HG03342 (cell line): ENCODE results near the gene ESPNL.

Experiments used
- ATAC-seq: cut with Tn5 transposase; IDR thresholded peaks from one replicate; pipeline ENCODE4 v1.9.1; 2021; ENCODE audit warnings: mild to moderate bottlenecking, moderate library complexity; ENCODE audit not compliant: unreplicated experiment

The ESPNL gene

DNA sequence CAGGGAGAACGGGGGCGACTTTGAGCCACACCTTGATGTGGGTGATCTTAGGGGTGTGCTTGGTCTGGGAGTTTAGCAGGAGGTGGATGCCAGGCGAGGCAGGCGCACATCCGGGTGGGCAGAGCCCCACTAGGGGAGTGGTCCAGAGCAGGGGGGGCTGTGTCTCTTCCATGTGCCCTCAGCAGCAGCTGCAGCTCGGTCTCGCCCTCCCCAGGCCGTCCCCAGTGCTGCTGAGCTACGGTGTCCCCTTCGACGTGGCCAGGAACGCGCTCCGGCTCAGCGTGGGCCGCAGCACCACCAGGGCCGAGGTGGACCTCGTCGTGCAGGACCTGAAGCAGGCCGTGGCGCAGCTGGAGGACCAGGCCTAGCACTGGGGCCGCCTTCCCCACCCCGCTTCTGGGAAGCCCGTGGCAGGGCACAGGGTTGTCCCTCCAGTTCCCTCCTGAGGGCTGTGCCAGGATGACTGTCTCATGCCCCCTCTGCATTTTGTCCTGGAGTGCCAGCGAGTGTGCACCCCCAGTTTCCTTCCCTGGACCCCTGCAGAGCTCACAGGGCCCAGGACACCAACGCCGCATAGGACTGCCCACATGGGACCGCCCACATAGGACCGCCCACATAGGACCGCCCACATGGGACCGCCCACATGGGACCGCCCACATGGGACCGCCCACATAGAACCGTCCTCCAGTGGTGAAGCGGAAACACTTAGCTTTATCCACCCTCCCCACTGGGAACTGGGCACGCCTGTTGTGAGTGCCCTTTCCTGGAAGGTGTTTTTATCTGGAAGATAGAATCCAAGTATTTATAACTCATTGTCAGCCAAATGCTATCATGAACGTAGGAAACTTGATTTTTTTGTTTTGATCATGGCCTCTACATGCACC lies 1.9 kb upstream of the ESPNL start:
- ATAC-seq: peak; percentile 69

DNA sequence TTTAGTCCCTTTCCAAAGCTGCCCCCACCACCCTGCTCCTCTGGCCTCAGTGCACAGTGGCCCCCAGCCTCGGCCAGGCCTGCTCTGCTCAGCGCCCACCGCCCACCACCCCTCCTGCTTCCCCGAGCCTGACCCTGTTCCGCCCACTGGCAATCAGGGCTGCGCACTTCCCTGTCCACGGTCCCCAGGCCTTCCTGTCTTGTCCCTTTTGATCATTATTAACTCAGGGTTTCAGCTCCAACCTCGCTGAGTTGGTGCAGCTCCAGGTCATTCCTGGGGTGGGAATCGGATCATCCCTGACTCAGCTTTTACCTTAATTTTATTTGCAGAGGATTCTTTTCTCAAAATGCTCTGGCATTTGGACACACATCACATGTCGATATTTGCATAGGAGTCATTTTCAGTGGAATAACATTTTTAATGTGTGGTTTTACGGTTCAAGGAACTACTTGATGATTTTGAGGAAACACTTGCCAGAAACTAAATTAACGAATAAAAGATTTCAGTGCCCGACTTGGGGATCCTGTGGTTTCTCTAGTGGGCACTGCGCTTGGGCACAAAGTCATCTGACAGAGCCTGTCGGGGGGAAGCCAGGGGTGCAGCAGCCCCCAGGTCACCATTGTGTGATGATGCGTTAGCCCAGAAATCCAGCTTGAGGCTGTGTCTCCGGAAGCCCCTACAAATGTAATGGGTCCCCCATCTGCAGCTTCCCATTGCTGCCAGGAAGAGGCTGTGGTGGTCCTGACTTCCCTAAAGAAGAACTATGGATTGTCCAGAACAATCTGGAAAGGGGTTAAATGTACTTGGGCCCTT lies 1.0 kb upstream of the ESPNL start:
- peak; percentile 22 for ATAC-seq

DNA sequence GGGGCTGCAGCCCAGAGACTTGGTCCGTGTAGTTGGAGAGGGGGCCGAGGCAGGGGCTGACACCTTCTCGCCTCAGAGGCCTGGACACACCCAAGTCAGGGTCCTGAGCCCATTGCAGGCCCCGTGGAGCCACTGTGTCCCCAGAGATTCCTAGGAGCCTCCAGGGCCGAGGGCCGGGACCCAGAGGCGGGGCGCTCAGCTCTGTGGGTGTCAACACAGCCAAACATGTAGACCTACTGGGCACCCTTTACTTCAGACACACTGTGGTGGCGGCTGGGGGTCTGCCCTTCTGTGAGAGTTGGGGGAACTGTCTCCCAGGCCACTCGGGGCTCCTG lies 459 bp upstream of the ESPNL start:
- no peak for ATAC-seq

DNA sequence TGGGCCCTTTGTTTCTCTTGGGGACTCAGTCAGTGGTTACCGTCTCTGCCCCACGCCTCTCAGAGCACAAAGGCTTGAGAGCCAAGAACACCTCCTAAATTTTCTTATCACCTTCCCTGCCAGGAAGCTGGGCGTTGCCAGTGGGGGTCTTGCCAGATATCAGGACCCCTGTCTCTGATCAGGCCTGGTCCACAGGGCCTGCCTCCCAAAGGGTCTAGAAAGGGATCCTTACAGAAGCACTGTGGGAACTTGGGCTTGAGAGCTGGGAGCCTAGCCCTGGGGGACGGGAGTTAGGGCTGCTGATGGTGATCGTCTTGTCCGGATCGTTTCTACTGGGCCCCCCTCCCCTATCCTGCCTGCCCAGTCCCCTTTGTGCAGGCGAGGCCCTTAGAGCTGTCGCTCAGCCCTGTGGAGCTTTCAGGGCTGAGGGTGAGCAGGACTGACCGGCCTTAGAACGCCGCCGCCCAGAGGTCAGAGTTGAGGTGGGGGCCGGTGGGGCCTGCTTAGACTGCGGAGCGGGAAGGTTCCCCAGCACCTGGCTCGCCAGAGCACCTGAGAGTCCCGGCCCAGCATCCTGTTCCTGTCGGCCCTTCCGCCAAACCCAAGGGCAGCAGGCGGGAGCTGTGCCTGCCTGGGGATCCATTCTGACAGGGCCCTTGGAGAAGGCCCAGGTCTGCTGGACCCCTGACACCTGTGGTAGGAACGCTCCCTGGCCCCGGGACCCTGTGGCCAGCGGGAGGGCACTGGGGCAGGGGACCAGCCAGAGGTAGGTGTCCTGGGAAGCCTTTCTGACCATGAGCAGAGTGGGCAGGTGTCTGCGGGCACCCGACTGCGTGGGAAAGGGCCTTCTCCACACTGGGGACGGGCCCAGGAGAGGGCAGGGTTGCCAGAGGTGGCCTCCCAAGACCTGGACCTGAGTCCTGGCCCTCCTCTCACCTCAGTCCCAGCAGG lies 956 bp downstream of the ESPNL start:
- no peak for ATAC-seq

DNA sequence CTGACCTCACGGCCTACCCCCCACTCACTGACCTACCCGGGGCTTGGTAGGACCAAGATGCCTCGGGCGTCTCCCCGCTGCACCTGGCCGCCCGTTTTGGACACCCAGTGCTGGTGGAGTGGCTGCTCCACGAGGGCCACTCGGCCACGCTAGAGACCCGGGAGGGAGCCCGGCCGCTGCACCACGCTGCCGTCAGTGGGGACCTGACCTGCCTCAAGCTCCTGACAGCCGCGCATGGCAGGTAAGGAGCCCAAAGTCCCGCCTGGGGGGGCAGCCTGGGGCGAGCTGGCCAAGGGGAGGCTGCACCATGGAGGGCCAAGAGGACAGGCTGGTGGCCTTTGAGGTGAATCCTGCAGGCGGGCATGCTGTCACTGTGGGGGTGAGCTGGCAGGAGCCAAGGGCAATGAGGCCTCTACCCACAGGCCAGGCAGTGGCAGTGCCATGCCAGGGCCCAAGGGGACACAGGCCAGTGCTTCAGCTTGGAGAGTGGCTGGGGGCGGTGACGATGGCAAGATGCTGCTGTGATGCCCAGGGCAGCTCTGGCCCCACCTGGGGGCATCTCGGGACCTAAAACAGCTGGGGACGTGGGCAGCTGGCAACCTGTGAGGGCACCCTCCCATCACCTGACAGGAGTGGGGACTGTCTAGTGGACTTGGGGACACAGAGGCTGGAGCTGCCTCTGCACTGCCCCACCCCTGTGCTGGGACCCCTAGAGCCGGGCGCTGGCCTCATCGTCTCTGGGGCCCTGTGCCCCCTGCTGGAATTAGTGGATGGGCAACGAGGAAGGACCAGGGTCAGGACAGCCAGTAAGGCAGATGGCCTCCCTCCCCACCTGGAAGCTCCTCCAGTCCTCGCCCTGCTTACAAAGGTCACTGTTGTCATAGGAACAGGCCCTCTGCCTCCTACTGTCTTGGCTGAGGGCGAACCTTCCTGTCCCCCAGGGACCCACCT lies 2.0 kb downstream of the ESPNL start:
- no peak for ATAC-seq

DNA sequence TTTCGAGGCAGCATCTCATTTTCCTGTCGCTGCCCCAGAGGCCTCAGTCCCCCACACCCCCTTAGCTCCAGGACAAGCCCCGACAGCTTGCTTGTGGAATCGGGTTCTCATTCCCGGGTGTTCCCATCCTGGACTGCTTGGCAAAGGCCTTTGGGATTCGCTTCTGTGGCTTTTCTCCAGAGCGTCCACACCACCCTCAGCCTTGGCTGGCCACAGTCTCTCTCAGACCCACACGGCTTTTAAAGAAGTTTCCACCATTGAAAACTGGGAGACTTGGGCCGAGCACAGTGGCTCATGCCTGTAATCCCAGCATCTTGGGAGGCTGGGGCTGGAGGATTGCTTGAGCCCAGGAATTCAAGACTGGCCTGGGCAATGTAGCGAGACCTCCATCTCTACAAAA lies 2.7 kb downstream of the ESPNL start:
- ATAC-seq: no peak

DNA sequence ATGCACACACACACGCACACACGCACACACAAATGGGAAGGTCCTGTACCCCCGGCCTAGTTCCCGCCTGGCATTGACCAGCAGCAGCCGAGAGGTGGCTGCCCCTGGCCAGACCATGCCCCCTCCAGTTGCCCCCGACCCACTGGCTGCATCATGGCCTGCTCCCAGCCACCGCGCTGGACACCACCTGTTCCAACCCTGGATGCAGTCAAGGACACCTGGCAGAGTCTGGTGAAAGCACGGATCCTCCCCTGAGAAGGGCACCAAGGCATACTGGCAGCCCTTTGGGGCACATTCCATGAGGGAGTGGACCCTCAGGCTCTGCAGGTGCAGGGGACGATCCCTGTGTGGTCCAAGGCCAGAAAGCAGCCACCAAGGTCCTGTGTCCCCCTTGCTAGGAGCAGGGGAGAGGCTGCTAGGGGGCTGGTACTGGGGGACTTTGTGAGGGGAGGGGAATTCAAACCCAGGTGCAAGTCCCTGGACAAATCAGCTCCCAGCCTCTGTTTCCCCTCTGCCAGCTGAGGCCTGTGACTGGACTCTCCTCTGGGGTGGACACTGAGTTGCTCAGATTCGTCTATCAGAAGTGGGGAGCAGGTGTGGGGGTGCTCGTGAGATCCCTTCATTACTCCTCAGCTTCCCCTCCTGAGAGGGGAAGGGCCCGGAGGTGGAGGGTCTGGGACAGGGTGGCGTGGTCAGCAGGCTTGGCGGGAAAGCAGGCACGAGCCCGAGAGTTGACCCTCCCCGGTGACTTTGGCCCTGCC lies 3.5 kb downstream of the ESPNL start:
- ATAC-seq: no peak

DNA sequence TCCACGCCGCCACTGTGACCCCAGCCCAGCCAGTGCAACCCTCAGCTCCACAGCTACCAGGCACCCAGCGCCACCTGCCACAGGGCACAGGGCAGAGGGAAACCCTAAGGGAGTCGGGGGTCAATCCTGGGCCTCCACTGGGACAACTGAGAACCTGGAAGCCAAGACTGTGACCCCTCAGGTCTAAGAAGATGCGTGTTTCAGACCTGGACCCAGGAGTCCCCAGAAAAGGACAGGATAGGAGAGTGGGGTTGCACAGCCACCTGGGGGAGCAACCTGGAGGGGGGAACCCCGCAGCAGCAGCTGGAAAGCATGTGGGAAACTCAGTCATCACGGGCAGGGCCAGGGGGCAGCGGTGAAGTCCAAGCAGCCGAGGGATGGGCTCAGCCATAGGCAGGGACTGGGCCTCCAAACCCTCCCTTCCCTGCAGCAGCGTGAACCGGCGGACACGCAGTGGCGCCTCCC lies 4.1 kb downstream of the ESPNL start:
- no peak for ATAC-seq

DNA sequence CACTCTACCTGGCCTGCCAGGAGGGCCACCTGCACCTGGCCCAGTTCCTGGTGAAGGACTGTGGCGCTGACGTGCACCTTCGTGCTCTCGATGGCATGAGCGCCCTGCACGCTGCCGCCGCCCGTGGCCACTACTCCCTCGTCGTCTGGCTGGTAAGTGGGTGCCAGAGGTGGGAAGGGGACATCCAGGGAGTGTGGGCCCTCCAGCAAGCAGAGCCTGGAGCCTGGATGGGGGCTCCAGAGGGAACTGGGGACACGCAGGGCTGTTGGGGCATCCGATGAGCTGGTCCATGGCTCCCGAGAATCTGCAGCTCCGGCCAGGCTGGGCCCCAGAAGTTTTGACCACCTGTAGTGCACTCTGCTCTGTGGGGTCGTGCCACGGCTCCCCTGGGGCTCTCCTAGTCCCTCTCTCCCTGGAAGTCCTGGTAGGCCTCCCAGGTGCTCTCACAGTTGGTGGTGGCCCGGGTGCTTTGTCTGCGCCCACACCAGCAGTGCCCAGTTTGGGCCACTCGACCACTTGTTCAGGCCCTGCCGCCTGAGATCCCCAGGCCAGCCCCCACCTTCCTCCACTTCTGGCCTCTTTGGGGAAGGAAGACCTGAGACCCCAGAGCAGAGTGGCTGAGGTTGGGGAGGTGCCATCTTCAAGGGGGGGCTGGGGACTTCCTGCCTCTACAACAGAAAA lies 4.7 kb downstream of the ESPNL start:
- ATAC-seq: no peak

DNA sequence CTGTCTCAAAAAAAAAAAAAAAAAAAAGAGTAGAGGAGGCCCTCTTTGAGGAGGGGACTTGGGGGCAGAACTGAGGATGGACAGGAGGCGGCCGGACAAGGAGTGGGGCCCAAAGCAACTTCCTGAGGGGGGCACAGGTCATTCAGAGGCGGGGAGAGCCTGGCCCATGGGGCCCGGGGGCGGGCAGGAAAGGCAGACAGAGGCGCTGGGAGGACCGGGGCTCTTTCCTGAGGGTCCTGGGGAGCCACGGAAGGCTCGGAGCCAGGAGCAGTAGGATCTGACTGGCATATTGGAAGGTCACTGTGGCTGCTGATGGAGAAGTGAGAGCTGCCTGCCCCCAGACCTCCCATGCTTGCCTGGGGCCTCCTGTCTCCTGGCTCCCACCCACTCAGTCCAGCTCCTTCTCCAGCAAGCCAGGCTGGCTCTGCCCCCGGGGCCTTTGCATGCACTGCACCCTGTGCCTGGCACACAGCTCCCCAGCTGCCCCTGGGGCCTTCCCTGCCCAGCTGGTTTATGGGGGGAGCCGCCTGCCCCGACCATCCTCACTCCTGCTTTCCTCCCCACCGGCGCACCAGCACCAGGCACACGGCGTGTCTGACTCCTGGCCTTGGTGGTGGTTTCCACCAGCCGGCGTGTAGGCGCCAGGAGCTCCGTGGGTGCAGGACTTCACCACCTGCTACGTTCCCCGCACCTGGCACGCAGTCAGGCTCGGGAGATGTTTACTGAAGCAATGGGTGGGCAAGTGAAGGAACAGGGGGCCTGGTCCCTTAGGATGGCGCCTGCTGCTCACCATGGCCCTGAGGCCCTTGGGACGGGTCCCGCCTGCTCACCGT lies 5.6 kb downstream of the ESPNL start:
- no peak for ATAC-seq

DNA sequence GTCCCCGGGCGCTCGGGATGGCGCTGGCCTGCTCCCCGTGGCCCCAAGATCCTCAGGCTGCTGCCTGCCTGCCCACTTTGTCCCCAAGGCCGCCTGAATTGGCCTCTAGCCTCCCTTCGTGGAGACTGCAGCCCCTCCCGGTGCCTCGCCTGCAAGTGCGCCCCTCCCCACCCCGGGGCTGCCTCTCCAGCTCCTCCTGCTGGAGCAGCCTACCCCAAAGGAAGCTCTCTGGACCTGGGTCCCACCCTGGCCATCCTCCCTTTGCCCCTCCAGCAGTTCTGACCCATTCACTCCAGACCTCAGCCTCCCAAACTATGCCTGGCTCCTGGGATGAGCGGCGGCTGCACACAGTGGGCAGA lies 6.2 kb downstream of the ESPNL start:
- ATAC-seq: no peak

DNA sequence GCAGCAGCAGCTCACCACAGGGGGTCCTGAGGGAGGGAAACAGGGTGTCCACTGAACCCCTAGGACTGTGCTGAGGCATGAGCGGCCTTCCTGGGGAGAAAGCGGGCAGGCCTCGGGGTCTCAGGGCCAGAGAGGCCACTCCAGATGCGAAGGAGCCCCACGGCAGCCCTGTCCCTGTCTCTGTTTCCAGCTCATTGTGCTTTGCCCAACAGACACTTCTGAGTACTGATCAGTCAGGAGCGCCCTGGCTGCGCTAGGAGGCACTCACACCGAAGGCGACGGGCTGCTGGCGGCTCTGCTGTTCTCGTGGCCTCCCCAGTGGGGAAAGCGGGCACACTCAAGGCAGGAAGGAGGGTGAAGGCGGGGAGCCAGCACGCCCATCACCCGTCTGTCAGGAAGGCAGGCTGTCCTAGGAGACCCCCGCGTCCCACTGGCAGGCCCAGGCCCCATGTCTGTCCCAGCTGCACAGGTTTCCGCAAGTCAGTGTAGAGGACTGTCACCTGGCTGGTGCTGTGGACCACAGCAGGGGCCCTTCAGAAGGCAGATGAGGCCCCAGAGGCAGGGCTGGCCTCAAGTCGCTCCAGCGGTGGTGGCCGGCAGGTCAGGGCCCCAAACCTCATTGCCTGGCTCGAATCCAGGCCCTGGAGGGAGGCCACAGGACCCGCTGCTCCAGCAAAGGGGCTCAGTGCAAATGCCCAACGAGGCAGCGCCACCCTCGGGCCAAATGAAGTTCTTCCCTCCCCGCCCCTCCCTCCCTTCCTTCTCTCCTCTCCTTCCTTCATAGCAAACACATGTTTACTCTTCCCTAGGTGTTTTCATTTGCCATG lies 6.8 kb downstream of the ESPNL start:
- peak; percentile 27 for ATAC-seq

DNA sequence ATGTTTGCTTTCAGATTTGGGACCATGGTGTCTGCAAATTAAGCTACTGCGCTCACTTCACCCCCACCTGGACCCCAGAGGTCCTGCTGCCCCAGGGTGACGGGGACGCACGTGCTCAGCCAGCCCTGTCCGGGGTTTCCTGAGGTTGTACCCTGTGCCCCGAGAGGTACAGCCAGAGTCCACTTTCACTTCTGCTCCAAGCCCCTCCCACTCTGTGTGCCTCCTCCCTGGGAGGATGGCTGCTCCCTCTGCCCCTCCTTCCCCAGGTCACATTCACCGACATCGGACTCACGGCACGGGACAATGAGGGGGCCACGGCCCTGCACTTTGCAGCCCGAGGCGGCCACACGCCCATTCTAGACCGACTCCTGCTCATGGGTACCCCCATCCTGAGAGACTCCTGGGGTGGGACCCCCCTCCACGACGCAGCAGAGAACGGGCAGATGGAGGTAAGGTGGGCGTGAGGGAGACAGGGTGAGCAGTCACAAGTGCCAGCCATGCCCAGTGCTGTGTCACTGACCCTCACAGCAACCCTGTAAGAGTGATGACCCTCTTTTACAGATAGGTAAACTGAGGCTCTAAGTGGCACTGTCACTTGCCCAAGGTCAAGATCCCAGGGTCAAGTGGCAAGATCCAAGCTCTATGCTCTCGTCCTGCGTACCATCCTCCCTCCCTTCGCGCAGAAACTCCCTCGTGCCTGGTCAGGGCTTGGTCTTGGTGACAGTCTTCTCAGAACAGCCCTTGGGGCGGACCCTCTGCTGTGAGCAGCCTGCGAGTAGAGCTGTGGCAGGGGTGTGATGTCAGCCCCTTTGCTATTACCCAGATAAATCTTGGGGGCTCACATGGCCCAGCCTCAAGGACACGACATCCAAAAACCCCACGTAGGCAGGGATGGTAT lies 7.6 kb downstream of the ESPNL start:
- peak; percentile 77 for ATAC-seq

DNA sequence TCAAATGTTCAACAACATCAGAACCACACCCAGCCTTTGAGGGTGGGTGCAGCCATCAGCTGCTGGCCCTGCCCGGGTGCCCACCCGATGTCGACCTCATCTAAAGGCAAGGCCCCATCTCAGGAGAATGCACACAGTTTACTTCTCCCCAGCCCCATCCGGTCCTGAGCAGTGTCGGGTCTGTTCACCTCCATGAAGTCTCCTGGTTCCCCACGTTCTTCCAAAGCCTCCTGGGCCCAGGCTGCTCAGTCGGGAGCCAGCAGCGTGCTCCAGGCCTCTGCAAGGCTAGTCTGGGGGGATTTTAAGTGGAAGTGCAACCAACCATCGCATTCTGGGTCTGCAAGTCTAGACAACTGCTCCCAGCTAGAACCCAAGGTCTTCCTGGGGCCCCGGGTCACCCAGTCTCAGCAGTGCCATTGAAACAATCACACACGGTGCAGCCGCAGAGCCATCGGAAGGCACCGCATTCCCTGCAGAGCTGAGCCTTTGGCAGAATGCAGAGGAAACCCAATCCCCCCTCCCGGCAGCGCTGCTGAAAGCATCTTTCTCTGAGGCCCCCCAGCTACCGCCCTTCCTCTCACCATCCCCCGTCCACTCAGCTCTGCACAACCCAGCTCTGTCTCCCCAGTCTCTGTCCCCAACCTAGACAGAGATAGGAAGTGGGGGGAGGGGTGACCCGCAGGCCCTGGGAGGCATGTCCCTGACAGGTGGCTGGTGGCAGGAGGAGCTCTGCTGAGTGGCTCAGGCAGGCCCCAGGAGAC lies 8.5 kb downstream of the ESPNL start:
- ATAC-seq: peak; percentile 51

DNA sequence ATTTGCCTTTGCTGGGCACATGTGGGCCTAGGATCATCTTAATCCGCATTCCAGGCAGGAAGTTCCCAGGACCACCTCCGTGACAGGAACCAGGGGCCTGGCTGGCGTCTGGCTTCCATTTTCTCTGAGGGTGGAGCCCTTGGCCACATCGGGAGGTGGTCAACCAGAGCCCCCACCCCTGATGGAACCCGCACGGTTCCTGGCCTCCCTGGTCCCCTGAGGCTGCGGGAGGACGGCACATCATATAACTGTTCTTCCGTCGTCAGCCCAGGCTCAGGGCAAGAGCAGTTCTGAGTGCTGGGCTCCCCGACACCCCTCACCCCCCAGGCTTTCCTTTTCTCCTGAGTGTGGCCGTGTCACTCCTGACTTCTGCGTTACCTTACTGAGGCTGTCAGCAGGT lies 13.5 kb downstream of the ESPNL start:
- no peak for ATAC-seq
